Dedifferentiated amniotic fluid mesenchymal stem cell (primary cell): ENCODE measurements around the gene MEMO1.
"Not testable (repeated sequence)": the region's sequence is repeated elsewhere in the genome, so short reads cannot be mapped to it uniquely, and the experiment has no call there.

Experiments
- DNase-seq: peaks from one replicate; pipeline ENCODE4 v3.0.0-alpha.2; 2016; ENCODE audit errors: extremely low spot score

Gene MEMO1

GRCh38 chr2:32010670-32011484 lies at the start of gene MEMO1:
Gene MEMO1 (minus strand): TSS chr2:32011008. CDS start chr2:32010247, 761 bp downstream.
- DNase-seq, result peak; percentile 89

- no peak for DNase-seq
Observed at GRCh38 chr2:32060266-32060665, 49.5 kb upstream of the MEMO1 start.

- no peak for DNase-seq
Observed at GRCh38 chr2:32058130-32058529, 47.3 kb upstream of the MEMO1 start.

GRCh38 chr2:32054583-32054982 lies 43.8 kb upstream of the MEMO1 start:
- not testable (repeated sequence) for DNase-seq

- DNase-seq, result no peak
Observed at GRCh38 chr2:32051836-32052439, 41.1 kb upstream of the MEMO1 start.

- no peak for DNase-seq
Observed at GRCh38 chr2:32043561-32043960, 32.8 kb upstream of the MEMO1 start.

- peak; percentile 92 for DNase-seq
Observed at GRCh38 chr2:32039447-32040219, 28.8 kb upstream of the MEMO1 start, which contains the start of gene DPY30. Gene DPY30 (minus strand): TSS chr2:32039805. CDS start chr2:32039456, 349 bp downstream.

GRCh38 chr2:32034198-32034887 lies 23.5 kb upstream of the MEMO1 start:
- DNase-seq, result not testable (repeated sequence)

GRCh38 chr2:32018789-32019482 lies 8.1 kb upstream of the MEMO1 start:
- DNase-seq, result not testable (repeated sequence)

GRCh38 chr2:32012872-32013271 lies 2.1 kb upstream of the MEMO1 start:
- no peak for DNase-seq

GRCh38 chr2:32011485-32011960 lies 715 bp upstream of the MEMO1 start:
- DNase-seq, result no peak

GRCh38 chr2:32010280-32010669 lies 533 bp downstream of the MEMO1 start:
- not testable (repeated sequence) for DNase-seq

- no peak for DNase-seq
Observed at GRCh38 chr2:32009516-32010256, 1.1 kb downstream of the MEMO1 start.

GRCh38 chr2:32008805-32009515 lies 1.8 kb downstream of the MEMO1 start:
- DNase-seq, result no peak

- no peak for DNase-seq
Observed at GRCh38 chr2:32007121-32007391, 3.8 kb downstream of the MEMO1 start.

GRCh38 chr2:32005371-32005976 lies 5.3 kb downstream of the MEMO1 start:
- DNase-seq, result no peak

- DNase-seq, result no peak
Observed at GRCh38 chr2:32003791-32004190, 7.0 kb downstream of the MEMO1 start.

- DNase-seq, result no peak
Observed at GRCh38 chr2:32002406-32002805, 8.4 kb downstream of the MEMO1 start.

- no peak for DNase-seq
Observed at GRCh38 chr2:31999438-31999837, 11.4 kb downstream of the MEMO1 start.
